ENCODE data around the gene UBE3D.
"Not testable (repeated sequence)": the region's sequence is repeated elsewhere in the genome, so short reads cannot be mapped to it uniquely, and the experiment has no call there.

The UBE3D gene

DNA sequence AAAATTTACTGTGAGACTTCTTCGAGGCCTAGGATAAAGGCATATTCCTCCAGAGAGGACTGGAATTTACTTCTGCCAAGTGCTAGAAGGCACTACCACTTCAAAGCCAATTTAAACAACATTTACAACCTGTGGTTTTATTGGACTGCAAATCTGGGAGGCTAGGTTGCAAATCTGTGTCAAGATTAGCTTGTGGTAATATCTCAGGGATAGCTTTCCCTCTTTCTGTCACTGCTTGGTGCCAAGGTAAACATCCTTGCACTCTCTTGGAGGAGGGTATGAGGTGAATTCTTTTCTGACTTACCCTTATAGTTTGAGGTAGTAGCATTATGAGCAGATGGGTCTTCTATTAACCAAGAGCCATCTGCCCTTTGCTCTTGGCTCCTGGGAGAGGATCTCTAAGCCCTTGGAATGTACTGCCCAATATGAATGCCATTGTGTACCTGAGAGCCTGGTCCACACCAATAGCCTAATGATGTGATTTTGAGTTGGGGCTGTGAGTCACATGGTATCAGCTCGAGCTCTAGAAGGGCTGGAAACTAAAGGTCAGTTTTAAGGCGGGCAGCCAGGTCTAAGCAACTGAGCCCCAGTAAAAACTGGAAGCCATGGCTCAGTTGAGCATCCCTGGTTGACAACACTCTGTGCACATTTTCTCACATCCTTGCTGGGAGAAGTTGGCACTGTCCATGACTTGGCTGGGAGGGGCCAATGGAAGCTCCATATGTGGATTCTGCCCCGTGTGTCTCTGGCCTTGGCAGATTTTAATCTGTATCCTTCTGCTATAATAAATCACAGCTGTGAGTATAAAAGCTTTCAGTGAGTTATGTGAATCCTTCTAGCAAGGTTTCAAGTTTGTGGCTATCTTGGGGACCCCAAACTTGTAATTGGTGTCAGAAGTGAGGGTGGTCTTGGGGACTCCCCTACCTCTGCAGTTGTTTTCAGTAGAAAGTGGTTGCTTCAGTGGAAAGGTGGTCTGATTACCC, 188.1 kb downstream of the UBE3D start:
- H3K4me3 ChIP-seq (ENCODE audit: low read depth, low read length), result no peak overlapping the region

DNA sequence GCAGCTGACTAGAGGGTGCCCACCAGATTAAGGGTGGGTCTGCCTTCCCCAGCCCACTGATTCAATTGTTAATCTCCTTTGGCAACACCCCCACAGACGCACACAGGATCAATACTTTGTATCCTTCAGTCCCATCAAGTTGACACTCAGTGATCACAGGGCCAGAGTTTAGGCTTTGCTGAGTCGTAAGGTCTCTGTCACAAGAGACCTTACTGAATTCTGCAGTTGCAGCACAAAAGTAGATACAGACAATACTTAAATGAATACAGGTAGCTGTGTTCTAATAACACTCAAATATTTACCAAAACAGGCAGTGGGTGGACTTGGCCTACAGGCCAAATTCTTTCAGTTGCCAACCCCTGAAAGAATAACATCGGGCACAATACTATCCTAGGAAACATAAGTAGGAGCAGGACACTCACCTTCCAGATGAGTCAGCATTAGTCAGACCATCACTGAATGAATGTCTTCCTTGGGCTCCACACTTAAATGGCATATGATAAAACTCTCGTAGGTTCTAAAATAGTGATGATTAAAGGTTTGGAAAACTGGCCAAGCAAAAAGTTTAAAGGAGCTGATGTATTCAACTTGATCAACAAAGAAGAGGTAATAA, 190.0 kb downstream of the UBE3D start:
- no peak overlapping the region for H3K4me3 ChIP-seq (ENCODE audit: low read depth, low read length)

DNA sequence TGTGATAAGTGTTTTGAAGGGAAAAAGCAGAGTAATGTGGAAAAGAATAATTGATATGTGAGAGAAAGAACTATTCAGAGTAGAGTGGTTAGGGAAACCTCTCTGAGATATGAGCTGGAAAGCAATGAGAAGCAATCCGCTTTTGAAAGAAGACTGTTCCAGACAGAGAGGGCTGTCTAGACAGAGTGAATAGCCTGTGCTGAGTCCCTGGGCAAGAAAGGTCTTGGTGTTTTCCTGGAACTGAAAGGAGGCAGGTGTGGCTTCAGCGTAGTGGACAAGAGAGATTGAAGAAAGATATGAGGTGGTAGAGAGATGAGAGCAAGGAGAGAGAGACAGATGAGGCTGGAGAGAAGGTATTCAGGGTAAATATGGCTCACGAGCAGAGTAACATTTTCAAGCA, 190.8 kb downstream of the UBE3D start:
- H3K4me3 ChIP-seq (ENCODE audit: low read depth, low read length), result no peak overlapping the region

DNA sequence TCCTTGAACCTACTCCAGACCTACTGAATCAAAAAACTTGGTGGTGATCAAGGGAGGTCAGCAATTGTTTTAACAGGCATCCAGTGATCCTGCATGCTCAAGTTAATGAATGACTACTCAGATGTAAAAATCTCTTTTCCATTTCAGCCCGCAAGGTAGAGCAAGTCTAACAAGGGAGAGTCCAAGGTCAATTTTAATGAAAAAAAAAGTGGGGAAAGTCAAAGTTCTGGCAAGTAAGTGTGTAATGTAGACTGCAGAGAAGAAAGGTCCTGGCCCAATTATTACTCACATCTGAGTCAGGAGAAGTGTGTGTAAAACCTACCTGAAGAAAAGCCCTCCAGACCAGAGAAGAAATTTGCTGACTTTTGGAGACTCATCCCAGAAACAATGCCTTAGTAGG, 193.5 kb downstream of the UBE3D start:
- H3K4me3 ChIP-seq (ENCODE audit: low read depth, low read length), result no peak overlapping the region

DNA sequence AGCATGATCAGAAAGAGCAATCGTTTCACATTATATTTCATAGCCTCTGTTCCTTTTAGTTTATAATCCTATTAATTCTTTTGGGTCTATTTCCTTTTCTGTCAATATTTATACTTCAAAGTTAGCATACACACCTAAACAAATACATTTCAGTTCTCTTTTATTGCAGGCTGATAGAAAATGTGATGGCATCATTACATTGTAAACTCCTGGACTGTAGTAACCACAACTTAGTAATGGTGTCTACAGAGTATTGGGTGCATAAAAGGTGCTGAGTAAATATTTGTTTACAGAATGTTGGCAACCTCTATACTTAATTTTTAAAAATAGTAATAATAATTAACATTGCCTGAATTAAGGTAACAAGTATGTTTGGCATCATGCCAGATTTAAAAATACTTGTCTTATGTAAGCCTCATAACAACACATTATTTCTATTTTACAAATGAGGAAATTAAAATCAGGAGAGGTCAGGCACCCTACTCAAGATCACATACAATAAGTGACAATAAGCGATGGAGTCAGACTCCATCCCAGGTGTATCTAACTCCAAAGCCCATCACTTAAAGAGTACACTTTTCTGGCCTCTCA, 195.0 kb downstream of the UBE3D start:
- no peak overlapping the region for H3K4me3 ChIP-seq (ENCODE audit: low read depth, low read length)

DNA sequence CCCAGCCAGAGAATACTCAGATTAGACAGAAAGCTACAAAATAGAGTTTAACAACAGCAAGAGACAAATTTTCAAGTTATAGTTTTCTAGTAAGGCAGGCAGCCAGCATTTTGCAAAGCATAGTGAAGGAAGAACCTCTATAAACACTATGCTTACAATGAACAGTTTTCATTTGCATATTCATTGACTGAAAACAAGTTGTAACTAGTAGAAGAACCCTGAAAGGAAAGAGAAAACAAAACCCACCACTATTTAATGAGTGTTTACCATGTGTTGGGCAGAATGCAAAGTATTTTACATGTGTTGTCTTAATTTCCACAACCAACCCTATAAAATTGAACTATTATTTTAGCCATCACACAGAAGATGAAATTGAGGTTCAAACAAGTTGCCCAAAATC, 196.1 kb downstream of the UBE3D start:
- H3K4me3 ChIP-seq (ENCODE audit: low read depth, low read length), result no peak overlapping the region

DNA sequence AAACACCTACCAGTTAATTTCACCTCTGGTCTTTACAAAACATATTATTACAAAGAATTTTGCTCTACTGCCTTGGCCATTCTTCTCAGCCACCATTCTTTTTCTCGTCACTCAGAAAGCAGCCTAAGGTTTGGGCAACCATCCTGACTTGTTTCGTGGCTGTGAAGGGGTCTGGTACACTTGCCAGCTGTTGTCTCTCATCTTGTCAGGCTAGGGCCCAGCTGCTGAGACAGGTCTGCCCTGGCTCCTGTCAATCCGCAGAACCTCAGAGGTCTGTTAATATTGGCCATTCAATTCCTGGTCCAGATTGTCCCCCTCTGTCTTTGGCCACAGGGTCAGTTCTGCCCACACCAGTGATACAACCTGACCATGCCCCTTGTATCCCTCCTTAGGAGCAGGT, 197.7 kb downstream of the UBE3D start:
- H3K4me3 ChIP-seq (ENCODE audit: low read depth, low read length), result no peak overlapping the region

DNA sequence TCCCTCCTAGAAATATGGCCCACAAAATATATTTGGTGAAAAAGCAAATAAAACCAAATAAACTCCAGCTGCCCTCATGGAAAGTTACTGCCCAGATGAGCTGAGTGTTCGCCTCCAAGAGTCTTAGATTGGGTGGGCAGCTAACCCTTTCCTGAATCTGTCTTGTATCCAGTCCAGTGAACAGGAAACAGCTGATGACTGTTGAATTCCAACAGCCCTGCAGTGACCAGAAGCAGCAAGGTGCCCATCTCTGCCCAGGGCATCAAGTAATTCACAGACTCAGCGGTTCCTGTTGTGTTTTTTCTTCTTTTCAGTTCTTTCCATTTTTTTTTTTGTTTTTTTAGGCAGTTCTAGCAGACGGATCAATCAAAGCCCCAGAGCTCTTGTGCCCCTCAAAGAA, 199.2 kb downstream of the UBE3D start:
- H3K4me3 ChIP-seq (ENCODE audit: low read depth, low read length), result no peak overlapping the region

DNA sequence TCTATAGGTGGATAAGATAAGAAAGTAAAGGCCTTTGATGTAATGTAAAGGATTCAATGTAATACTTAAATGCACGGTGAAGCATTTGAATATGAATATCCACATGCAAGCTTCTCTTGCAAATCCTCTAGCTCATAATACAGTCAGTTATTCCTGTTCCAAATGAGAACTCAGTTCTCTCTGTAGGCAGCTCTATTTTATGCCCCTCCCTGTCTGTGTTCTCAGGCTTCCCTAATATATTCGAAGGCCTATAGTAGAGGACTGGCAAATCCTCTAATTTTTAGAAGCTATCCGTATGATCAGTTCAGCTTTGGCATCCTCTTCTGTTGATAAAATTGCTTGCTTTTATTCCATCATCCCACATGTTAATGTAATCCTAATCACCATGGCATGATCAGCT, 200.2 kb downstream of the UBE3D start:
- no peak overlapping the region for H3K4me3 ChIP-seq (ENCODE audit: low read depth, low read length)

DNA sequence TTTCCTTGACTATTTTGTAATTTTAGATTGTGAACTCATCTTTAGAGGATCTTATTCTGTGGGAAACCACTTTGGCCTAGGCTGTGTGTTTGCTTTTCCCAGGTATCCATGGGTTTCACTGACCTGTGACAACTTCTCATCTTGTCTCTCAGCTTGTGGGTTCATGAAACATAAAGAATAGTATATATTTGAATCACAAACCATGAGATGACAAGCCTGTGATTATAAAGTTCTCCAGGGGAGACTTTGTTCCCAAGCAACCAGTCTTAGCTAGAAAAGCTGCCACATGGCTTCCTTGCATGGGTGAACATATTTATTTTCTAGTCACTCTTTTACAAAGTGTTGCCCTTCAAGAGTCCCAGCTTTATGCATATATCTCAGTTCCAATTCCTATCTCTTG, 201.9 kb downstream of the UBE3D start:
- no peak overlapping the region for H3K4me3 ChIP-seq (ENCODE audit: low read depth, low read length)

DNA sequence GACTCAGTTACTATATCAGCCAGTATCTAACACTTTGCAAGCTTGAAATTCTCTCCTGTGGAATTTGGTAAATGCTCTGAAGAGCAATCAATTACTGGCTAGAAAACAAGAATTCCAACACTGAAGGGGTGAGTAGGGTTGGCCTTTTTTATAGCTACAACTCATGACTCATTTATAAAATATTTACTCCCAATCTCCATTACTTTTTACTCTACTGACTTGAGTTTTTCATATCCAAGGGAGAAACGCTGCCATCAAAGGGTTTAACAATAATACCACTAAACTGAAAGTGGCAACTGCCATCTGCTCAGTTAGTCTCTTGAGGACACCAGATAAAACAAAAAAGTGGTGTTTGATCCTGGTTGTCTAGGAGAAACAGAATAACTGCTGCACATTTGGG, 203.1 kb downstream of the UBE3D start:
- no peak overlapping the region for H3K4me3 ChIP-seq (ENCODE audit: low read depth, low read length)

DNA sequence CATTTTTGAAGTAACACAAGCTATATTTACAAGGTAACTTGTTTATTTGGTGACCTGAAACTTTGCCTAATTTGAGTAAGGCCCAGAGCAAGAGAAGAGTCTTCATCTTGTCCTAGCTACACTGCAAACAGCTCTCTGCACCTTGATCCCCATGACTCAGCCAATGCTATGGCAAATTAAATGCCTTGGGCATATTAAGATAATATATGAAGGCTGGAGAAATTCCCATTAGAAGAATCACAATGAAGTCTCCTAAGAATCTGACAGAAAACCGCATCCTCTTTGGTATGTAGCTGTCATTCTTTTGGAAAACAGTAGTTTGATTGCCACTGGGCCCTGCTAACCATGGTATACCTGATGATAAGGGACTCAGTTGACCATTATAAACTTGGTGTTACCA, 204.5 kb downstream of the UBE3D start:
- no peak overlapping the region for H3K4me3 ChIP-seq (ENCODE audit: low read depth, low read length)

DNA sequence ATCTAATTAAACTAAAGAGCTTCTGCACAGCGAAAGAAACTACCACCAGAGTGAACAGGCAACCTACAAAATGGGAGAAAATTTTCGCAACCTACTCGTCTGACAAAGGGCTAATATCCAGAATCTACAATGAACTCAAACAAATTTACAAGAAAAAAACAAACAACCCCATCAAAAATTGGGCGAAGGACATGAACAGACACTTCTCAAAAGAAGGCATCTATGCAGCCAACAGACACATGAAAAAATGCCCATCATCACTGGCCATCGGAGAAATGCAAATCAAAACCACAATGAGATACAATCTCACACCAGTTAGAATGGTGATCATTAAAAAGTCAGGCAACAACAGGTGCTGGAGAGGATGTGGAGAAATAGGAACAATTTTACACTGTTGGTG, 209.6 kb downstream of the UBE3D start:
- H3K4me3 ChIP-seq (ENCODE audit: low read depth, low read length), result not testable (repeated sequence)

DNA sequence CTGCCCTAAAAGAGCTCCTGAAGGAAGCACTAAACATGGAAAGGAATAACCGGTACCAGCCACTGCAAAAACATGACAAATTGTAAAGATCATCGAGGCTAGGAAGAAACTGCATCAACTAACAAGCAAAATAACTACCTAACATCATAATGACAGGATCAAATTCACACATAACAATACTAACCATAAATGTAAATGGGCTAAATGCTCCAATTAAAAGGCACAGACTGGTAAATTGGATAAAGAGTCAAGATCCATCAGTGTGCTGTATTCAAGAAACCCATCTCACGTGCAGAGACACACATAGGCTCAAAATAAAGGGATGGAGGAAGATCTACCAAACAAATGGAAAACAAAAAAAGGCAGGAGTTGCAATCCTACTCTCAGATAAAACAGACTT, 212.7 kb downstream of the UBE3D start:
- H3K4me3 ChIP-seq (ENCODE audit: low read depth, low read length), result not testable (repeated sequence)

DNA sequence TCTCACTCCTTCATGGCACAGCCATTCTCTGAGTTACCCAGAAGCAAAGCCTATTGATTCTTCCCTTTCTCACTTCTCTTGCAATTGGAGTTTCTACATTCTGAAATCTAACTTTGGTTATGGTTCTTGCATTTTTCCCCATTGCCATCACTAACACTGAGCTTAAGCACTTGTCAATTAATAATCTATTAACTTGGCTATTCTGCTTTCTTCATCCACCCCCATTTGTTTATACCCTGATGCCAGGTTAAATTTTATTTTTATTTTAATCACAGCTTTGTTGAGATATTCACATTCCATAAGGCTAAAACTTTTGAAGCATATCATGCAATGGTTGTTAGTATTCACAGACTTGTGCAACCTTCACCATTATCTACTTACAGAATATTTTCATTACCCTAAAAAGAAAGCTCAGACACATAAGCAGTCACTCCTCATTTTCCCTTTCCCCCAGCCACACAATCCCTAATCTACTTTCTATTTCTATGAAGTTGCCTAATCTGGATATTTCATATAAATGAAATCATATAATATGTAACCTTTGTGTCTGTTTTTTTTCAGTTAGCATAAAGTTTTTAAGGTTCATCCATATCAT, 222.3 kb downstream of the UBE3D start:
- H3K4me3 ChIP-seq (ENCODE audit: low read depth, low read length), result no peak overlapping the region

DNA sequence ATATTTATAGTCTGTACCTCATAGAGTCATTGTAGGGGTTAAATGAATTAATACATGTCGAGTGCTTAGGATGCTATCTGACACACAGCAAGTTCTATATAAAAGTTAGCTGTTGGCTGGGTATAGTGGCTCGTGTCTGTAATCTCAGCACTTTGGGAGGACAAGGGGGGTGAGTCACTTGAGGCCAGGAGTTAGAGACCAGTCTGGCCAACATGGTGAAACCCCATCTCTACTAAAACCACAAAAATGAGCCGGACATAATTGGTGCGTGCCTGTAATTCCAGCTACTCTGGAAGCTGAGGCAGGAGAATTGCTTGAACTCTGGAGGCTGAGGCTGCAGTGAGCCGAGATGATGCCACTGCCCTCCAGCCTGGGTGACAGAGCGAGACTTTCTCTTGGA, 222.9 kb downstream of the UBE3D start:
- no peak overlapping the region for H3K4me3 ChIP-seq (ENCODE audit: low read depth, low read length)

All from iPS-11a (cell line).